Measurements from ENCODE around the gene TMEM156. TPM values are rescaled to one million over a fixed set of nuclear protein-coding genes. Genes with fewer than 3 reads are reported as not detected.

Gene TMEM156
- total and polyA plus RNA-seq, 7 donors = 0.08 to 0.15 (median 0.10) TPM; not detected in 4

- DNase-seq = no peak
- no peak for TF ChIP-seq CTCF (IDR thresholded peaks at IDR 0.05)
- Histone ChIP-seq H3K9me3 (no peaks in the 10 kb centered on the region), H3K36me3 (ENCODE audit: insufficient read depth in 1 of 2, low read depth in 1 of 2) (peaks cover 0 to 81% of the 10 kb centered on the region in 2 donors), H3K4me3 (no peak overlapping the region), H3K4me1 (no peaks in the 10 kb centered on the region), H3K27ac (no peak overlapping the region), H3K27me3 (ENCODE audit: insufficient read depth in 3 of 3, low read length in 2 of 3) (no peaks in the 10 kb centered on the region)
- 92 to 93% (median 92%) methylated on average over 3 of the region's 3 CpGs for WGBS, 3 donors
- intact Hi-C loops (cut with DNase I) = no loop called here
- no peak for ATAC-seq
These were observed 103.6 kb downstream of the TMEM156 start for GRCh38 chr4:38928568-38928967.

GRCh38 chr4:38926896-38927295 lies 105.3 kb downstream of the TMEM156 start:
- DNase-seq (no peak), ATAC-seq (no peak)
- H3K36me3 ChIP-seq (ENCODE audit: insufficient read depth in 1 of 2, low read depth in 1 of 2) = peaks cover 0 to 81% of the 10 kb centered on the region in 2 donors
- no peaks in the 10 kb centered on the region for H3K9me3 ChIP-seq
- H3K4me3 ChIP-seq = no peak overlapping the region
- no peak overlapping the region for H3K27ac ChIP-seq
- intact Hi-C loops (cut with DNase I) = no loop called here
- 69 to 91% (median 80%) methylated on average over 6 of the region's 6 CpGs for WGBS, 3 donors
- no peaks in the 10 kb centered on the region for H3K27me3 ChIP-seq (ENCODE audit: insufficient read depth in 3 of 3, low read length in 2 of 3)
- no peak for TF ChIP-seq CTCF (IDR thresholded peaks at IDR 0.05)
- no peaks in the 10 kb centered on the region for H3K4me1 ChIP-seq

GRCh38 chr4:38925492-38926413 lies 106.5 kb downstream of the TMEM156 start:
- no peaks in the 10 kb centered on the region for H3K27me3 ChIP-seq (ENCODE audit: insufficient read depth in 3 of 3, low read length in 2 of 3)
- TF ChIP-seq CTCF (IDR thresholded peaks at IDR 0.05) = no peak
- 31 to 43% (median 37%) methylated on average over 3 of the region's 3 CpGs for WGBS, 3 donors
- intact Hi-C loops (cut with DNase I) = no loop called here
- H3K36me3 ChIP-seq (ENCODE audit: insufficient read depth in 1 of 2, low read depth in 1 of 2) = peaks cover 0 to 81% of the 10 kb centered on the region in 2 donors
- H3K27ac ChIP-seq = no peak overlapping the region
- no peaks in the 10 kb centered on the region for H3K4me1 ChIP-seq
- no peak for DNase-seq
- H3K9me3 ChIP-seq = no peaks in the 10 kb centered on the region
- no peak overlapping the region for H3K4me3 ChIP-seq
- no peak for ATAC-seq

GRCh38 chr4:38924353-38924752 lies 107.9 kb downstream of the TMEM156 start:
- Histone ChIP-seq H3K27ac (no peak overlapping the region), H3K4me1 (no peaks in the 10 kb centered on the region), H3K9me3 (no peaks in the 10 kb centered on the region), H3K27me3 (ENCODE audit: insufficient read depth in 3 of 3, low read length in 2 of 3) (no peaks in the 10 kb centered on the region), H3K36me3 (ENCODE audit: insufficient read depth in 1 of 2, low read depth in 1 of 2) (peaks cover 0 to 83% of the 10 kb centered on the region in 2 donors), H3K4me3 (no peak overlapping the region)
- ATAC-seq (no peak), DNase-seq (no peak)
- WGBS, 3 donors = 38 to 43% (median 39%) methylated on average over 5 of the region's 5 CpGs
- intact Hi-C loops (cut with DNase I) = no loop called here
- no peak for TF ChIP-seq CTCF (IDR thresholded peaks at IDR 0.05)
